Right forelimb (tissue), 1 donor: Measurements from ENCODE around the gene PLOD3.
A peak's percentile ranks its signal among the peaks of the same experiment; 100 is the strongest.

Experiments
- DNase-seq: peaks from one replicate; pipeline ENCODE4 v3.0.0-alpha.2; 2018

Gene PLOD3

GRCh38 chr7:101163279-101164070 lies 53.9 kb downstream of the PLOD3 start:
- no peak for DNase-seq

GRCh38 chr7:101162551-101163278 lies 54.7 kb downstream of the PLOD3 start:
- DNase-seq = peak; percentile 59

DNA sequence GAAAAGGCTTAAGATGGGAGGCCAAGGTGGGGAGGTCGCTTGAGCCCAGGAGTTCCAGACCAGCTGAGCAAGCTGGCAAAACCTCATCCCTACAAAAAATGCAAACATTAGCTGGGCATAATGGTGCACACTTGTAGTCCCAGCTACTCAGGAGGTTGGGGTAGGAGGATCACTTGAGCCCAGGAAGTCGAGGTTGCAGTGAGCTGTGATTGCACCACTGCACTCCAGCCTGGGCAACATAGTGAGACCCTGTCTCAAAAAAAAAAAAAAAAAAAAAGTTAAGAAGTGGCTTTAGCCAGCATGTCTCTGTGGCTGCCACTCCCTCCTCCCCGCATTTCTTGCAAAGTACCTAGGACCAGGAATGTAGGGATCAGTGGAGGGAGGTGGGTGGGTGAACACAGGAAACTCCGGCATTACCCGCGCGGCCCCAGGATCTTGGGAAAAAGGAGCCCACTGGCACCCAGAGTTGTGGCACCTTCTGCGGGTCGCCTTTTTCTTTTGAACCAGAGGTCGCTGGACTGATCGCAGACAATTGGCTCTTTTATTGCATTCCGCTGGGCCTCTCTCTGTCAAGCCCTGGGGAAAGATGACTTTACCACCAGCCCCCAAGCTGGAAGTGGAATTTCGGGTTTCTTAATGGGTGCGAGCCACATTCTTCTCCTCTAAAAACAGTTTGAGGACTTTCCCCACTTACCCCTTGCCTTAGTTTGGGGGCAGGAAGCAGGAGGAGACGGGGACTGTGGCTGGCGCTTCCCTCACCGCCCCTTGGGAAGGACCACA lies 55.5 kb downstream of the PLOD3 start:
- DNase-seq = no peak

GRCh38 chr7:101160910-101161309 lies 56.5 kb downstream of the PLOD3 start:
- DNase-seq = no peak

DNA sequence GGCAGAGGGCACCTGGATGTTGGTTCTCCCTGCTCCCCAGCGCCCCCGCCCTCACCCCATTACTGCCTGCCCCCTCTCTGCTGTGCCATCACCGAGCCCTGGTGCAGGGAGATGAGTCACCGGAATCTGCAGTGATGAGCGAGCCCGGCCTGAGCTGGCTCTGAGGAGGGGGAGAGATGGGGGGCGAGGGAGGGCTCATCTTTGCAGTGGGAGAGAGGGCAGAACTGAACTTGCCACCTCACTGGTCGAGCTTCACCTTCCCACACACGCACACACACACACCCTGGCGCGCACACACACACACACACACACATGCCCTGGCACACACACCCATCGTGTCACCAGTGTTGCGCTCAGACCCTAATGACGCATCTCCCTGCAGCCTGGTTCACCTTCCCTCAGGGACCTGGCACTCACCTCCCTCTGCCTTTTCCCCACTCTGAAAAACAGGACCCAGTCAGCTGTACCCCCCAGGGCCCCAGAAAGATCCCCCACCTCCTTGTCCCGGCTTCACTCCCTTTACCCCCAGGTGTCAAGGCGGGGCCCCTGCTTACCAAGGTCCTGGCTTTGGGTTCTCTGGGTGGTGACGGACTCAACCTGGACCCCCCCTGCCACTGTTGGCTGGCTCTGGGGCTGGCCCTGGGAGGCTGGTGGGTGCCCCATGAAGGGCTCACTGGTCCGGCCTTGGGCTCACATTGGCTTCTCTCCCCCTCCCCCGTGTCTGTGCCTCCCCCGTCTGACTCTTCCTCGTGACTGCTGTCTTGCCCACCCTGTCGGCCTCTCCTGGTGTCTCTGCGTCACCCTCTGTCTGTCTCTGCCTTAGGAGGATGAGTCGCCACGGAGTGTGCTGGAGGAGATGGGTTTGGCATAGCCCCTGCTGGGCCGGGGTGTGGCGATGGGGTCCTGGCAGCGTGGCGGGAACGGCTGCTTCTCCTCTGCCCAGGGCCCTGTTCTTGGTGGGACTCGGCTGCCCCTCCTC lies 57.4 kb downstream of the PLOD3 start:
- DNase-seq = no peak

GRCh38 chr7:101156866-101157589 lies 60.4 kb downstream of the PLOD3 start:
- DNase-seq = no peak

GRCh38 chr7:101156277-101156676 lies 61.1 kb downstream of the PLOD3 start:
- no peak for DNase-seq
